GM21576 (cell line): Measurements from ENCODE around the gene PKNOX1.
"Not testable (repeated sequence)": the region's sequence is repeated elsewhere in the genome, so short reads cannot be mapped to it uniquely, and the experiment has no call there.

Experiments used
- ATAC-seq: cut with Tn5 transposase; IDR thresholded peaks from one replicate; pipeline ENCODE4 v1.9.1; 2021; ENCODE audit warnings: mild to moderate bottlenecking, moderate library complexity; ENCODE audit not compliant: unreplicated experiment

PKNOX1 gene

DNA sequence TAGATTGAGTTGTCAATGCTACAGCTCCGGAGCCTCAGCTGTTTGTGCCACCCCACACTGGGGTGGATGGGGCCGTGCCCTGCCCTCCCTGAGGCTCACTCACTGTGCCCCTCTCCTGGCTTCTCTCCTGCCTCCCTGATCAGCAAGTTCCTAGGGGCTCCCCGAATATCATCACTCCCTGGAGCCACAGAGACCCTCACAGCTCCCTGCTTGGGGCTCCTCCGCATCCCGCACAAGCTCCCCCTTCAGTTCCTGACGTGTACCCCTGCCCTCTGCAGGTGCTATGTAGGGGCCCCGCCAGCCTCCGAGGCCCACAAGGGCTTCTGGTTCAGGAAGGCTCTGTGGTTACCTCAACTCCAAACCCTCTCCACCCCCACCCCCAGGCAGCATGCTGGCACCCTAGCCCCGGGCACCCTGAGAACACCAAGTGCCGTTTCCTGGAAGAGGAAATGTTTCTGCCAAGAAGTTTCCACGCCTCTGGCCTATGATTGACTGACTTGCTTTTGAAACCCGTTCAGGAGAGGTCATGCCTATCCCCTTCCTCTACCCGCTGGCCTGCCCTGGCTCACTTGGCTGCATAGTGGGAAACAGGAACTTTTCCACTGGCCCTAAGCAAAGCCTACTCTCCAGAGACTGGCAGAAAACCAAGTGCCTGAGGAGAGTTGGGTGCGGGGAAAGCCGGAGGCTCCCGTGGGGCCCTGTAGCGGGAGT, 71.0 kb downstream of the PKNOX1 start:
- not testable (repeated sequence) for ATAC-seq

GRCh38 chr21:43045876-43046821, 71.8 kb downstream of the PKNOX1 start:
- ATAC-seq = not testable (repeated sequence)

GRCh38 chr21:43053112-43053511, 78.8 kb downstream of the PKNOX1 start:
- not testable (repeated sequence) for ATAC-seq

DNA sequence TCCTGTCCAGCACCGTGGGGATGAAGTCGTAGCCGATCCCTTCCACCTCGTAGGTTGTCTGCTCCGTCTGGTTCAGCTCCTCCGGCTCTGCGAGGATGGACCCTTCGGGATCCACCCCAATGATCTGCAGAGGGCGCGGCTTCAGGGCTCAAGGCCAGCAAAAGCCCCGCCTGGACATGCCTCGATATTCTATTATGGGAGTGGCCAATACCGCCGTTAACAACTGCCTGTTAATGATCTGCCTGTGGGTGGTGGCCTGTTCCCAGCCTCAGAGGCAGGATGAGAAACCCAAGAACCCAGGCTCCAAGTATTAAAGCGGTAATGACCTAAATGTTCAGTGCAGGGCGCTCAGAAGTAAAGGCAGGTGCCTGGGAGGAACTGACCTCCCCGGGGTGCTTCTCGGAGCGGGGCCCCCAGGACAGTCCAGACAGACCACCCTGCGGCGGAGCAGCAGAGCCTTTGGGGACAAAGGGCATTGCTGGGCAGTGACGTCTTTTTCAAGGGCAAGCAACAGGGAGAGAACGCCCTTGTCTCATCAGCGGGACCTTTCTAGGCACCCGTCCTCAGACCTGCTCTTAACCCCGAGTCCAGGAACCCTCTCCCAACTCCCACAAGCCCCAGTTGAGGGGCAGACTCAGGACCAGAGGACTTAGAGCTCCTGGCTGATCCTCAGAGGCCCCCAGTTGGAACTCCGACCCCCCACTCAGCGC, 88.7 kb downstream of the PKNOX1 start:
- not testable (repeated sequence) for ATAC-seq

DNA sequence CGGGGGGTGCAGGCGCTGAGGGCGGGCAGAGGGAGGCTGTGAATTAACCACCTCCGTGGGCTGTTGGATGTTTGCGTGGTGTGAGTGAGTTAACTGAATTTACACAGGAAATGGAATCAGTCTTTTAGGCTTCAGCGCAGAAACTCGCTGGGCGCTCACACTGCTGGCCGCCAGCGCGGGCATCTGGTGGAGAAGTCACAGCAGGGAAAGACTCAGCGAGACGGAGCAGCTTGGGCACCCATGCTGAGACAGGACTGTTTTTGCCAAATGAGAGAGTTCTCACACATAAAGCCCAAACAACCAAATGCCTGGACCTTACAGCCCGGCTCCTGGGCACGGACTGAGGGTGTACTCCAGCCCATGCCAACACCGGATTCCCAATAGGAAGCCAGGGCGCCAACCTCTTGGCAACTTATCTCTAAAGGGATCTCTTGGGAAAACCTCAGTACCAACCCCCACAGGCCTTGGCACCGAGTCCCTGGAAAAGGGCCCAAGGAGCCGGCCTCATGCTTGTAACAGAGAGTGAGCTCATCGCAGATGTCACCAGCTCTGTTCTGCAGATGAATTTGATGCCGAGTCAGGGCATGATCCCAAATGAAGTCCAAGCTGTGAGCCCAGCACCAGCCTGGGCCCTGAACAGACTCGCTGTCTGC, 90.0 kb downstream of the PKNOX1 start:
- ATAC-seq = not testable (repeated sequence)

GRCh38 chr21:43065991-43066390, 91.6 kb downstream of the PKNOX1 start:
- ATAC-seq = not testable (repeated sequence)

- ATAC-seq = not testable (repeated sequence)
These were observed 92.3 kb downstream of the PKNOX1 start for GRCh38 chr21:43066690-43067089.

- ATAC-seq = not testable (repeated sequence)
These were observed 93.7 kb downstream of the PKNOX1 start for GRCh38 chr21:43068065-43068464.

- ATAC-seq = not testable (repeated sequence)
These were observed 95.3 kb downstream of the PKNOX1 start for GRCh38 chr21:43069682-43070081.

DNA sequence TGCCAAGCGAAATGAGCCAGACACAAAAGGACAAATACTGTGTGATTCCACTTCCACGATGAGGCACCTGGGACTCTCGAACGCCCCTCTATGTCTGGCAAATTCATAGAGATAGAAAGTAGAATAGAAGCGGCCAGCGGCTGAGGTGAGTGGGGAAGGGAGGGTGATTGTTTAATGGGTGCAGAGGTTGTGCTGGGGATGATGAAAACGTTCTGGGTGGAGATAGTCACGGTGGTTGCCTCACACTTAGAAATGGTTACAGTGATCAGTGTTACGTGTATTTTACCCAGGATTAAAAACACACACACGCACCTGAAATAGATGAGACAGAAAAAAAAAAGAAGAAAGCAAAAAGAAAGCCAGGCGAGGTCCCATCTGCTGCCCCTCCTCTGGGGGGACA, 98.4 kb downstream of the PKNOX1 start:
- not testable (repeated sequence) for ATAC-seq

DNA sequence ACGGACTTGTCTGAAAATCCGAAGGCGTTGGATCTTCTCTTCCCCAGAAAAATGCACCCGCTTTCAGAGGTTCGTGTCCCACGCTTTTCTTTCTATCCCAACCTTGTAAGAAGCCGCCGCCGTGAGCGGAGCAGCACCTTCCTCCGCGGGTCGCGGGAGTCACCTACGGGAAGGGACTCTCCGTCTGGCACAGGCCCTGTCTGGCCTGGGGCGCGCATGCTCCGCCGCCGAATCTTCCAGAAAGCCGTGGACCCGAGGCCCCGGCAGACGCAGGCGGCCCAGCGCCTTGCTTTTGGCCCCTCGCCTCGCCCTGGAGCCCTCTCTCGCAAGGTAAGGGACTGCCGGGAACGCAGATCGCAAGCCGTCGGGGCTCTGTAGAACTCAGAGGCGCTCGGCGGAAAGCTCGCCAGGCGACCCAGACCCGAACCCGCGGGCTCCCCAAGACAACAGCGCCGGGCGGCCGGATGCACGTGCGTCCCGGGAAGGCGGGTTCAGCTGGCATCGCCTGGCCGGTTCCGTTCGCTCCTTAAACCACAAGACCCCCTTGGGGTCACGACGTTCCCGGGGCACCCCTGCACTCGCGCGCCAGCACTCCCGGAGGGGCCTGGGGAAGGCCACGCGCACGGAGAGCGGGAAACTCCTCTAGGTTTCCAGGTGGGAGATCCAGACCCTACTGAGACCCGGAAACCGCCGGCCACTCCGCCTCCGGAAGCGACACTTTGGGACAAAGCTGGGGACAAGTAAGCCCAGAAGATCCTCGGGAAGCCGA, 100.2 kb downstream of the PKNOX1 start:
- ATAC-seq = not testable (repeated sequence)

- ATAC-seq = not testable (repeated sequence)
These were observed 101.0 kb downstream of the PKNOX1 start, which contains the start of gene CBS for GRCh38 chr21:43075170-43076022. CBS (minus strand) TSS chr21:43075835; CDS start chr21:43072193, 3,642 bp downstream.

- not testable (repeated sequence) for ATAC-seq
These were observed 101.8 kb downstream of the PKNOX1 start for GRCh38 chr21:43076023-43076637.

DNA sequence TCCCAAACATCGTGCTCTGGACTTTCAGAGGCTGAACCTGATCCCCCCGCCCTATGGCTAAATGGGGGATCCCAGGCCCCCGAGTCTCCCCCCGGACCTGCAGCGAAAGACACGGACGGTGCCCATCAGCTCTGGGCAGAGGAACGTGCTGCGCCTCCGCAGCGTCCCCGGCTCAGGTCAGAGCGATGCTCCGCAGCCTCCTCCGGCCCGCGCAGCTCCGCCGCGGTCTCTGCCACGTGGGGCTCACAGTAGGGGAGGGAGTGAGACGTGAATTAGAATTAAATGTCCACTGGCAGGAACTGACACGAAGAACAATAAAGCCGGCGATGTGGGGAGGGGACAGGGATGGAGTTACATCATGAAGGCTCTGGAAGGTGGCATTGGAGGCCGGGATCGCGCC, 102.3 kb downstream of the PKNOX1 start:
- not testable (repeated sequence) for ATAC-seq

- ATAC-seq = not testable (repeated sequence)
These were observed 108.4 kb downstream of the PKNOX1 start for GRCh38 chr21:43082587-43083300.
